UCSD-AML1 (cell line): Measurements from ENCODE around the gene CEP41.
"Not testable (repeated sequence)": the region's sequence is repeated elsewhere in the genome, so short reads cannot be mapped to it uniquely, and the experiment has no call there.

Source experiments
- DNase-seq: peaks from one replicate; lab custom pipeline; 2025; ENCODE audit not compliant: unreplicated experiment; lab: John Stamatoyannopoulos, UW

CEP41 gene

GRCh38 chr7:130463553-130464434 is 23.0 kb upstream of the CEP41 start:
- no peak for DNase-seq

GRCh38 chr7:130461272-130461671 is 20.5 kb upstream of the CEP41 start:
- DNase-seq: no peak

- no peak for DNase-seq
Observed at GRCh38 chr7:130458257-130458656, 17.4 kb upstream of the CEP41 start.

- DNase-seq: no peak
Observed at GRCh38 chr7:130454959-130455358, 14.1 kb upstream of the CEP41 start.

- no peak for DNase-seq
Observed at GRCh38 chr7:130452951-130453350, 12.1 kb upstream of the CEP41 start.

- not testable (repeated sequence) for DNase-seq
Observed at GRCh38 chr7:130451344-130451743, 10.5 kb upstream of the CEP41 start.

- no peak for DNase-seq
Observed at GRCh38 chr7:130446259-130446658, 5.4 kb upstream of the CEP41 start.

GRCh38 chr7:130444751-130445407 is 4.1 kb upstream of the CEP41 start:
- no peak for DNase-seq

GRCh38 chr7:130444234-130444633 is 3.4 kb upstream of the CEP41 start:
- no peak for DNase-seq

GRCh38 chr7:130442601-130443000 is 1.8 kb upstream of the CEP41 start:
- no peak for DNase-seq

- no peak for DNase-seq
Observed at GRCh38 chr7:130441408-130441869, 623 bp upstream of the CEP41 start.

- no peak for DNase-seq
Observed at GRCh38 chr7:130436253-130436652, 4.6 kb downstream of the CEP41 start.

GRCh38 chr7:130435311-130435854 is 5.4 kb downstream of the CEP41 start:
- no peak for DNase-seq

- no peak for DNase-seq
Observed at GRCh38 chr7:130433301-130433700, 7.5 kb downstream of the CEP41 start.

- no peak for DNase-seq
Observed at GRCh38 chr7:130432886-130433285, 7.9 kb downstream of the CEP41 start.

GRCh38 chr7:130430841-130431666 is 9.8 kb downstream of the CEP41 start:
- no peak for DNase-seq

GRCh38 chr7:130430115-130430514 is 10.7 kb downstream of the CEP41 start:
- no peak for DNase-seq

- DNase-seq: no peak
Observed at GRCh38 chr7:130429019-130429418, 11.8 kb downstream of the CEP41 start.

GRCh38 chr7:130426564-130426963 is 14.3 kb downstream of the CEP41 start:
- DNase-seq: no peak

- no peak for DNase-seq
Observed at GRCh38 chr7:130425796-130426195, 15.0 kb downstream of the CEP41 start.

- DNase-seq: no peak
Observed at GRCh38 chr7:130423501-130424037, 17.2 kb downstream of the CEP41 start.
